Measurements from ENCODE around the gene ORM1.

DNA sequence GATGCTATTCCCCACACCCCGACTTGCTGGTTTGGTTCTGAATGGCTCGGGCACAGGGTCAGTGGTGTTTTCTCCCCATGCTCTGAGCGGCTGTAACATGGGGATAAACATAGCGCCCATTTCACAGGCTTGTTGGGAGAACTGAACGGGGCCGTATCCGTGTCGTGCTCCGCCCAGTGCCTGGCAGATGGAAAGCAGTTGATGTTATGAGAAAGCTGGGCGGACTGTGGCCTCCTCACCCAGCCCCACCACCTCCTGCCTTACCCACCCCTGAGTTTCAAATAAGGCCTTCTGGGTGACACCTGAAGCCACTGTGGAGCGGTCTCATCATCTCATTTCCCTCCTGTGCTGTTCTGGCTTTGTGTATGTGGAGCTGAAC lies 21.3 kb downstream of the ORM1 start:
- TF ChIP-seq, protein P1, sequence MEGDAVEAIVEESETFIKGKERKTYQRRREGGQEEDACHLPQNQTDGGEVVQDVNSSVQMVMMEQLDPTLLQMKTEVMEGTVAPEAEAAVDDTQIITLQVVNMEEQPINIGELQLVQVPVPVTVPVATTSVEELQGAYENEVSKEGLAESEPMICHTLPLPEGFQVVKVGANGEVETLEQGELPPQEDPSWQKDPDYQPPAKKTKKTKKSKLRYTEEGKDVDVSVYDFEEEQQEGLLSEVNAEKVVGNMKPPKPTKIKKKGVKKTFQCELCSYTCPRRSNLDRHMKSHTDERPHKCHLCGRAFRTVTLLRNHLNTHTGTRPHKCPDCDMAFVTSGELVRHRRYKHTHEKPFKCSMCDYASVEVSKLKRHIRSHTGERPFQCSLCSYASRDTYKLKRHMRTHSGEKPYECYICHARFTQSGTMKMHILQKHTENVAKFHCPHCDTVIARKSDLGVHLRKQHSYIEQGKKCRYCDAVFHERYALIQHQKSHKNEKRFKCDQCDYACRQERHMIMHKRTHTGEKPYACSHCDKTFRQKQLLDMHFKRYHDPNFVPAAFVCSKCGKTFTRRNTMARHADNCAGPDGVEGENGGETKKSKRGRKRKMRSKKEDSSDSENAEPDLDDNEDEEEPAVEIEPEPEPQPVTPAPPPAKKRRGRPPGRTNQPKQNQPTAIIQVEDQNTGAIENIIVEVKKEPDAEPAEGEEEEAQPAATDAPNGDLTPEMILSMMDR (IDR thresholded peaks at IDR 0.05; ENCODE audit: low read length) = no peak
- TF ChIP-seq EZH2 (optimal IDR thresholded peaks at IDR 0.05; ENCODE audit: low read depth, low read length) (no peak), EZH2phosphoT487 (IDR thresholded peaks at IDR 0.05; ENCODE audit: low read length) (no peak)
